GM12874 (cell line): Measurements from ENCODE around the gene IL17REL.

Experiments
- CTCF ChIP-seq: IDR thresholded peaks from 2 replicates; pipeline ENCODE4 v1.5.1; 2011; ENCODE audit warnings: low read depth, mild to moderate bottlenecking, control low read depth, low read length, moderate library complexity; ENCODE audit not compliant: insufficient read depth

IL17REL gene

GRCh38 chr22:50025993-50026392, 13.4 kb upstream of the IL17REL start:
- TF ChIP-seq CTCF, result no peak

- no peak for TF ChIP-seq CTCF
Measured at GRCh38 chr22:50022171-50022819, 9.7 kb upstream of the IL17REL start.

GRCh38 chr22:50020606-50021005, 8.0 kb upstream of the IL17REL start:
- TF ChIP-seq CTCF, result no peak

- TF ChIP-seq CTCF, result no peak
Measured at GRCh38 chr22:50019316-50019715, 6.8 kb upstream of the IL17REL start.

- TF ChIP-seq CTCF, result no peak
Measured at GRCh38 chr22:50018608-50019285, 6.2 kb upstream of the IL17REL start.

- no peak for TF ChIP-seq CTCF
Measured at GRCh38 chr22:50017701-50018224, 5.2 kb upstream of the IL17REL start.

GRCh38 chr22:50016988-50017700, 4.6 kb upstream of the IL17REL start:
- no peak for TF ChIP-seq CTCF
